Lung (tissue), 12 donors: ENCODE data around the gene REST. TPM values are rescaled to one million over a fixed set of nuclear protein-coding genes. Genes with fewer than 3 reads are reported as not detected.

ENCODE experiments used
- ATAC-seq: fragments of 200-7000 bp; cut with Tn5 transposase; one replicate; pipeline ENCODE4 v1.9.1; 2020; ENCODE audit warnings: moderate number of reproducible peaks; ENCODE audit not compliant: insufficient read depth, low FRiP score
- DNase-seq, 3 donors: peaks; one replicate each; pipeline ENCODE4 v3.0.0-alpha.2; 2013 to 2017
- H3K27ac ChIP-seq, 2 donors: one replicate each; pipeline ENCODE4 v1.5.1; 2013; ENCODE audit warnings: mild to moderate bottlenecking in 2 of 2, moderate library complexity in 2 of 2, control low read depth in 1 of 2, inconsistent platforms in 1 of 2, low read depth in 1 of 2, low read length in 1 of 2
- H3K27me3 ChIP-seq, 3 donors: one replicate each; pipeline ENCODE4 v1.5.1; 2013; ENCODE audit warnings: low read length in 2 of 3; ENCODE audit not compliant: control insufficient read depth in 3 of 3, insufficient read depth in 3 of 3
- H3K36me3 ChIP-seq, 4 donors: one replicate each; pipeline ENCODE4 v1.5.1; 2013; ENCODE audit warnings: low read length in 4 of 4, mild to moderate bottlenecking in 1 of 4, moderate library complexity in 1 of 4; ENCODE audit not compliant: control insufficient read depth in 4 of 4, insufficient read depth in 4 of 4
- H3K4me1 ChIP-seq, 5 donors: one replicate each; pipeline ENCODE4 v1.5.1; 2013; ENCODE audit warnings: low read length in 5 of 5, mild to moderate bottlenecking in 2 of 5, moderate library complexity in 1 of 5; ENCODE audit not compliant: control insufficient read depth in 5 of 5, insufficient read depth in 5 of 5
- H3K4me3 ChIP-seq: one replicate; pipeline ENCODE4 v1.5.1; 2013; ENCODE audit warnings: mild to moderate bottlenecking, control low read depth, moderate library complexity
- H3K9ac ChIP-seq, 2 donors: one replicate each; pipeline ENCODE4 v1.5.1; 2013; ENCODE audit warnings: low read length in 2 of 2, control low read depth in 1 of 2; ENCODE audit not compliant: insufficient read depth in 1 of 2
- H3K9me3 ChIP-seq, 4 donors: one replicate each; pipeline ENCODE4 v1.5.1; 2013; ENCODE audit warnings: low read length in 3 of 4, mild to moderate bottlenecking in 1 of 4, moderate library complexity in 1 of 4; ENCODE audit not compliant: control insufficient read depth in 4 of 4, insufficient read depth in 3 of 4
- WGBS, 2 donors: extraction: QIAGEN DNeasy Blood & Tissue Kit; methylation state at CpG; one replicate each; pipeline ENCODE4 v1.1.7; 2013; 5-methylcytosine and 5-hydroxymethylcytosine counted together
- polyA plus RNA-seq, 2 donors: library from polyadenylated mRNA; stranded (reverse); fragments of 200-250 nt; gene quantifications; one replicate each; pipeline ENCODE4 v1.2.1, GENCODE V29; 2013
- total RNA-seq, 2 donors: library from RNA; depleted of rRNA in 1 of 2; stranded (reverse); fragments of >200 nt in 1 of 2; gene quantifications; one replicate each; pipeline ENCODE4 v1.2.1, GENCODE V29; 2014 to 2021
- TF ChIP-seq, protein P1 (sequence below): IDR thresholded peaks from 2 replicates; pipeline ENCODE4 v1.5.1; 2012; ENCODE audit warnings: mild to moderate bottlenecking; ENCODE audit errors: control extremely low read depth, extremely low read depth
- donor health status: control.
- donor health status: control.
- donor health status: Bipolar disorder and iron deficiency.
- donor health status: healthy.
- donor health status: DM: yes; HTN: yes; CAD: no.

REST gene
- total and polyA plus RNA-seq, 4 donors: 4.0 to 55.9 (median 21.8) TPM

- H3K36me3 ChIP-seq: peaks cover 14 to 23% (median 18%) of the 10 kb centered on the region in 4 donors
- H3K9ac ChIP-seq: no peak overlapping the region
- H3K4me3 ChIP-seq: peak overlapping the region; percentile 87
- TF ChIP-seq, protein P1, sequence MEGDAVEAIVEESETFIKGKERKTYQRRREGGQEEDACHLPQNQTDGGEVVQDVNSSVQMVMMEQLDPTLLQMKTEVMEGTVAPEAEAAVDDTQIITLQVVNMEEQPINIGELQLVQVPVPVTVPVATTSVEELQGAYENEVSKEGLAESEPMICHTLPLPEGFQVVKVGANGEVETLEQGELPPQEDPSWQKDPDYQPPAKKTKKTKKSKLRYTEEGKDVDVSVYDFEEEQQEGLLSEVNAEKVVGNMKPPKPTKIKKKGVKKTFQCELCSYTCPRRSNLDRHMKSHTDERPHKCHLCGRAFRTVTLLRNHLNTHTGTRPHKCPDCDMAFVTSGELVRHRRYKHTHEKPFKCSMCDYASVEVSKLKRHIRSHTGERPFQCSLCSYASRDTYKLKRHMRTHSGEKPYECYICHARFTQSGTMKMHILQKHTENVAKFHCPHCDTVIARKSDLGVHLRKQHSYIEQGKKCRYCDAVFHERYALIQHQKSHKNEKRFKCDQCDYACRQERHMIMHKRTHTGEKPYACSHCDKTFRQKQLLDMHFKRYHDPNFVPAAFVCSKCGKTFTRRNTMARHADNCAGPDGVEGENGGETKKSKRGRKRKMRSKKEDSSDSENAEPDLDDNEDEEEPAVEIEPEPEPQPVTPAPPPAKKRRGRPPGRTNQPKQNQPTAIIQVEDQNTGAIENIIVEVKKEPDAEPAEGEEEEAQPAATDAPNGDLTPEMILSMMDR: no peak
- DNase-seq: peak; percentile 20 to 61 (median 49)
- peak overlapping the region; percentile 84 to 92 for H3K27ac ChIP-seq
- WGBS, 2 donors: 0 to 1% methylated on average over 46 of the region's 46 CpGs
- no peaks in the 10 kb centered on the region for H3K27me3 ChIP-seq
- peaks cover 11 to 27% (median 17%) of the 10 kb centered on the region in 5 donors for H3K4me1 ChIP-seq
- ATAC-seq: peak; percentile 44
- H3K9me3 ChIP-seq: peaks cover 0 to 6% (median 0%) of the 10 kb centered on the region in 4 donors
Observed at GRCh38 chr4:56976837-56977320, 69.2 kb downstream of the REST start.

DNA sequence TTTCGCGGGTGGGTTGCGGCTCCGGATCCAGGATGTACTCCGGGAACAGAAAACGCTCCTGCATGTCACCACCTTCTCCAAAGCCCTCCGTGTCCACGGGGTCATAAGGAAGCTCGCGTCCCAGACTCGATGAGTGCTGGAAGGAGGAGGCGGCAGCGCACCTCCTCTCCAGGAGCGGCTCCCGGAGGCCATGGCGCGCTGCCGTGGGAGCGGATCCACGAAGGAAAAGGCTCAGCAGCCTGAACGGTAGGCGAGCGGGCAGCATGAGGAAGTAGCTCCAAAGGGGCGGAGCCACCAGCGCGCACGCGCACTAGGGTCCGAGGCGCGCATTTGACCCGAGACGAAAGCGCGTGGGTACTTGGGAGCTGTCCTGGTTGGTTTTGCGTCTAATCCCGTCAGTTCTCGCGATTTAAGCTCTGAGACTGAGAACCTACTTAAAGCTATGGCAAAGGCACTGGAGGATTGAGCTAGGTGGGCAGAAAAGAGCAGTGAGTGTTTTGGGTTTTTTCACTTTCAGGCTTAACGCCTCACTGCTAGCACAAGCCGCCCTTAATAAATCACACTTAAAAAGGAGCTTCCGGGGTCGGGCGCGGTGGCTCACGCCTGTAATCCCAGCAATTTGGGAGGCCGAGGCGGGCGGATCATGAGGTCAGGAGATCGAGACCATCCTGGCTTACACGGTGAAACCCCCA is 69.8 kb downstream of the REST start, which contains the start of gene NOA1:
TSS of gene NOA1 (minus strand) at position 286 of the 692 bp plus-strand sequence. CDS start at position 265, 21 bp downstream.
- peaks cover 11 to 27% (median 18%) of the 10 kb centered on the region in 5 donors for H3K4me1 ChIP-seq
- peaks cover 9 to 20% (median 13%) of the 10 kb centered on the region in 4 donors for H3K36me3 ChIP-seq
- peak within 1 kb of the TSS; percentile 87 for H3K4me3 ChIP-seq
- TF ChIP-seq, protein P1: no peak
- peak; percentile 99 to 100 (median 99) for DNase-seq
- peak; percentile 90 for ATAC-seq
- no peaks in the 10 kb centered on the region for H3K27me3 ChIP-seq
- peak within 1 kb of the TSS; percentile 35 to 71 for H3K9ac ChIP-seq
- peaks cover 0 to 6% (median 0%) of the 10 kb centered on the region in 4 donors for H3K9me3 ChIP-seq
- 0 to 1% methylated on average over 51 of the region's 51 CpGs for WGBS, 2 donors
- peak within 1 kb of the TSS; percentile 91 to 92 for H3K27ac ChIP-seq

GRCh38 chr4:56978750-56979303 is 71.1 kb downstream of the REST start, which contains the start of gene POLR2B:
Gene POLR2B, plus strand, starts transcription at chr4:56978896. Its CDS starts 90 bp downstream, at chr4:56978986.
- H3K27ac ChIP-seq: peak within 1 kb of the TSS; percentile 91 to 96
- peak within 1 kb of the TSS; percentile 84 to 92 for H3K9ac ChIP-seq
- WGBS, 2 donors: 0% methylated on average over 37 of the region's 37 CpGs
- TF ChIP-seq, protein P1: no peak
- H3K4me1 ChIP-seq: peaks cover 11 to 32% (median 20%) of the 10 kb centered on the region in 5 donors
- peak; percentile 94 to 97 (median 97) for DNase-seq
- H3K4me3 ChIP-seq: peak within 1 kb of the TSS; percentile 88
- H3K9me3 ChIP-seq: no peaks in the 10 kb centered on the region
- H3K36me3 ChIP-seq: peaks cover 0 to 6% (median under 1%) of the 10 kb centered on the region in 4 donors
- peak; percentile 79 for ATAC-seq
- no peaks in the 10 kb centered on the region for H3K27me3 ChIP-seq
